DND-41 (cell line): ENCODE measurements around the gene ADIPOQ.
"Not testable (repeated sequence)": the region's sequence is repeated elsewhere in the genome, so short reads cannot be mapped to it uniquely, and the experiment has no call there.

Experiments
- ATAC-seq: fragments of 200-7000 bp; cut with Tn5 transposase; 3 replicates; pipeline ENCODE4 v1.9.1; 2021; ENCODE audit warnings: low read depth; ENCODE audit not compliant: insufficient read depth
- DNase-seq: peaks from one replicate; pipeline ENCODE4 v3.0.0-alpha.2; 2020
- H2AFZ ChIP-seq: 2 replicates; pipeline ENCODE4 v1.6.0; 2012; ENCODE audit warnings: low read depth, low read length
- H3K27ac ChIP-seq: 2 replicates; pipeline ENCODE4 v1.5.1; 2012; ENCODE audit warnings: low read length, inconsistent platforms
- H3K27me3 ChIP-seq: fragments of 200-600 bp; sonication (generic); 2 replicates; pipeline ENCODE4 v1.6.0; 2012; ENCODE audit warnings: low read length, mild to moderate bottlenecking, inconsistent platforms; ENCODE audit not compliant: insufficient read depth, poor library complexity
- H3K36me3 ChIP-seq: 2 replicates; pipeline ENCODE4 v1.5.1; 2012; ENCODE audit warnings: low read length, inconsistent platforms; ENCODE audit not compliant: insufficient read depth
- H3K4me1 ChIP-seq: 2 replicates; pipeline ENCODE4 v1.5.1; 2012; ENCODE audit warnings: mild to moderate bottlenecking, low read length; ENCODE audit not compliant: insufficient read depth
- H3K4me2 ChIP-seq: 2 replicates; pipeline ENCODE4 v1.6.0; 2012; ENCODE audit warnings: mild to moderate bottlenecking, moderate library complexity, low read length, inconsistent platforms; ENCODE audit not compliant: insufficient read depth
- H3K4me3 ChIP-seq, 2 experiments: fragments of 200-600 bp in 1 of 2; shearing (Covaris generic) in 1 of 2; 2 replicates each; pipeline ENCODE4 v1.5.1; 2012 to 2016; ENCODE audit warnings: inconsistent platforms in 2 of 2, low read length in 2 of 2, mild to moderate bottlenecking in 2 of 2, low read depth in 1 of 2, moderate library complexity in 1 of 2
- H3K79me2 ChIP-seq: 2 replicates; pipeline ENCODE4 v1.6.0; 2012; ENCODE audit warnings: low read length, inconsistent platforms; ENCODE audit not compliant: insufficient read depth
- H3K9ac ChIP-seq: 2 replicates; pipeline ENCODE4 v1.6.0; 2012; ENCODE audit warnings: low read depth, mild to moderate bottlenecking, inconsistent platforms, low read length, moderate library complexity
- H3K9me3 ChIP-seq: 2 replicates; pipeline ENCODE4 v1.5.1; 2012; ENCODE audit warnings: low read length, moderate library complexity, mild to moderate bottlenecking, inconsistent platforms; ENCODE audit not compliant: insufficient read depth, severe bottlenecking
- H4K20me1 ChIP-seq: 2 replicates; pipeline ENCODE4 v1.6.0; 2012; ENCODE audit warnings: low read length; ENCODE audit not compliant: insufficient read depth
- CTCF ChIP-seq: IDR thresholded peaks from 2 replicates; pipeline ENCODE4 v1.5.1; 2012; ENCODE audit warnings: borderline replicate concordance, low read length, moderate library complexity, mild to moderate bottlenecking; ENCODE audit not compliant: poor library complexity, severe bottlenecking; ENCODE audit errors: extremely low read depth
- EZH2 ChIP-seq: IDR thresholded peaks from 3 replicates; pipeline ENCODE4 v1.6.1; 2012; ENCODE audit warnings: borderline replicate concordance, low read depth, mild to moderate bottlenecking, moderate library complexity, low read length, inconsistent platforms; ENCODE audit not compliant: severe bottlenecking

The ADIPOQ gene

GRCh38 chr3:186886202-186886981 lies 43.9 kb downstream of the ADIPOQ start:
- no peaks in the 10 kb centered on the region for H3K79me2 ChIP-seq
- H4K20me1 ChIP-seq = no peaks in the 10 kb centered on the region
- H3K9me3 ChIP-seq = no peaks in the 10 kb centered on the region
- H3K27me3 ChIP-seq = no peaks in the 10 kb centered on the region
- no peaks in the 10 kb centered on the region for H3K36me3 ChIP-seq
- DNase-seq (no peak), ATAC-seq (no peak)
- H3K4me2 ChIP-seq = no peak overlapping the region
- no peak overlapping the region for H2AFZ ChIP-seq
- H3K4me1 ChIP-seq = no peaks in the 10 kb centered on the region
- TF ChIP-seq CTCF = no peak
- no peak for TF ChIP-seq EZH2
- H3K9ac ChIP-seq = no peak overlapping the region
- H3K27ac ChIP-seq = no peak overlapping the region
- H3K4me3 ChIP-seq = no peak overlapping the region

GRCh38 chr3:186887507-186887938 lies 45.0 kb downstream of the ADIPOQ start:
- ATAC-seq, H3K9ac ChIP-seq, H3K4me2 ChIP-seq, H3K4me3 ChIP-seq, H3K27me3 ChIP-seq, H3K9me3 ChIP-seq, H3K79me2 ChIP-seq, DNase-seq, H3K36me3 ChIP-seq, H2AFZ ChIP-seq, H3K4me1 ChIP-seq, H4K20me1 ChIP-seq, H3K27ac ChIP-seq: not testable (repeated sequence)

- no peak for ATAC-seq
- no peak overlapping the region for H2AFZ ChIP-seq
- no peak overlapping the region for H3K4me2 ChIP-seq
- H3K4me3 ChIP-seq = no peak overlapping the region
- no peak for DNase-seq
- H3K9ac ChIP-seq = no peak overlapping the region
- no peak overlapping the region for H3K27ac ChIP-seq
- no peaks in the 10 kb centered on the region for H3K36me3 ChIP-seq
- no peaks in the 10 kb centered on the region for H3K27me3 ChIP-seq
- H3K4me1 ChIP-seq = no peaks in the 10 kb centered on the region
- no peak for TF ChIP-seq CTCF
- no peak for TF ChIP-seq EZH2
- H3K9me3 ChIP-seq = no peaks in the 10 kb centered on the region
- no peaks in the 10 kb centered on the region for H4K20me1 ChIP-seq
- H3K79me2 ChIP-seq = no peaks in the 10 kb centered on the region
Observed at GRCh38 chr3:186888569-186888968, 46.1 kb downstream of the ADIPOQ start.

GRCh38 chr3:186889698-186890097 lies 47.2 kb downstream of the ADIPOQ start:
- H3K4me1 ChIP-seq, H3K9ac ChIP-seq, ATAC-seq, H4K20me1 ChIP-seq, H3K27ac ChIP-seq, H3K4me3 ChIP-seq, H3K27me3 ChIP-seq, DNase-seq, H3K9me3 ChIP-seq, H3K36me3 ChIP-seq, H2AFZ ChIP-seq, H3K4me2 ChIP-seq, H3K79me2 ChIP-seq: not testable (repeated sequence)
